ENCODE measurements around the gene SAMD11.
"Not testable (repeated sequence)": the region's sequence is repeated elsewhere in the genome, so short reads cannot be mapped to it uniquely, and the experiment has no call there.

GRCh38 chr1:976791-977190 is 53.1 kb downstream of the SAMD11 start:
- TF ChIP-seq CTCF, POLR2A (IDR thresholded peaks at IDR 0.05): not testable (repeated sequence)
